Right lobe of liver (tissue), 6 donors: ENCODE measurements around the gene MED12L. TPM values are rescaled to one million over a fixed set of nuclear protein-coding genes. Genes with fewer than 3 reads are reported as not detected.

Source experiments
- ATAC-seq, 4 donors: fragments of 200-7000 bp; cut with Tn5 transposase; one replicate each; pipeline ENCODE4 v1.9.1; 2020; ENCODE audit warnings: mild to moderate bottlenecking in 4 of 4, moderate library complexity in 4 of 4
- DNase-seq, 3 donors: peaks; one replicate each; pipeline ENCODE4 v3.0.0-alpha.2; 2020
- H3K27ac ChIP-seq, 3 donors: fragments of 200-600 bp; one replicate each; pipeline ENCODE4 v1.8.0; 2022
- H3K27me3 ChIP-seq, 2 donors: fragments of 200-600 bp; one replicate each; pipeline ENCODE4 v1.8.0; 2022
- H3K36me3 ChIP-seq, 4 donors: fragments of 200-600 bp; sonication (generic) in 1 of 4; one replicate each; pipeline versions ENCODE4 v1.5.1 to v1.8.0; 2017 to 2022; ENCODE audit warnings: control low read depth in 1 of 4
- H3K4me1 ChIP-seq, 4 donors: fragments of 200-600 bp; sonication (generic) in 1 of 4; one replicate each; pipeline versions ENCODE4 v1.5.1 to v1.8.0; 2017 to 2022; ENCODE audit warnings: control low read depth in 1 of 4
- H3K4me3 ChIP-seq, 3 donors: fragments of 200-600 bp; one replicate each; pipeline ENCODE4 v1.8.0; 2022
- H3K9me3 ChIP-seq, 4 donors: fragments of 200-600 bp; sonication (generic) in 1 of 4; one replicate each; pipeline versions ENCODE4 v1.5.1 to v1.8.0; 2017 to 2022; ENCODE audit warnings: control low read depth in 1 of 4
- CTCF ChIP-seq, 4 donors: fragments of 200-600 bp in 3 of 4; fragments of 450-650 bp in 1 of 4; IDR thresholded peaks; one replicate each; pipeline versions ENCODE4 v1.5.1 to v1.8.0; 2016 to 2022; ENCODE audit warnings: antibody characterized with exemption in 4 of 4, mild to moderate bottlenecking in 2 of 4
- POLR2A ChIP-seq: fragments of 450-650 bp; IDR thresholded peaks from one replicate; pipeline ENCODE4 v1.6.1; 2017; ENCODE audit warnings: antibody characterized with exemption, mild to moderate bottlenecking
- WGBS: methylation state at CpG from one replicate; pipeline ENCODE4 v1.1.6; 2018; ENCODE audit warnings: low coverage, low lambda C conversion rate; ENCODE audit not compliant: insufficient coverage; ENCODE audit errors: missing lambda C conversion rate; 5-methylcytosine and 5-hydroxymethylcytosine counted together
- intact Hi-C, 2 donors: fragments of 100-400 bp; cut with DNase I; formaldehyde crosslinking; loops; one replicate each; pipeline versions ENCODE4 v1.11.2 to v1.14.1; 2022
- total RNA-seq, 6 experiments: library from RNA; depleted of rRNA in 2 of 6; stranded (reverse); fragments of >200 nt in 2 of 6; fragmentation: NEBNext Ultra II Directional in 3 of 6; extraction: Animal tissue kit (Norgen Biotek cat#: 25700) in 3 of 6; gene quantifications; one replicate each; pipeline versions ENCODE4 v1.1.0 to v1.2.4, GENCODE V29; 2016 to 2023
- donor health status: DM: no; HTN: yes; CAD: no.
- donor health status: DM: no; HTN: no; CAD: no.
- donor health status: DM: no; HTN: no; CAD: no.
- donor health status: DM: no; HTN: yes; CAD: no.
- donor health status: DM: no; HTN: yes; CAD: no.

MED12L gene
- total RNA-seq, 6 experiments from 2014 or later, result 0.04 to 0.64 (median 0.40) TPM

GRCh38 chr3:151213151-151213550, 127.7 kb downstream of the MED12L start:
- Histone ChIP-seq H3K27me3 (no peaks in the 10 kb centered on the region), H3K27ac (no peak overlapping the region), H3K36me3 (no peaks in the 10 kb centered on the region), H3K4me3 (no peak overlapping the region), H3K4me1 (peaks cover 0 to 15% (median 4%) of the 10 kb centered on the region in 4 donors), H3K9me3 (no peaks in the 10 kb centered on the region)
- ATAC-seq (no peak), DNase-seq (no peak)
- 48% methylated on average over 4 of the region's 4 CpGs for WGBS
- TF ChIP-seq POLR2A (no peak), CTCF (IDR thresholded peaks at IDR 0.05) (no peak)
- intact Hi-C loops, result no loop called here

- peaks cover 0 to 18% (median 7%) of the 10 kb centered on the region in 4 donors for H3K4me1 ChIP-seq
- DNase-seq, result no peak
- ATAC-seq, result no peak
- intact Hi-C loops, result no loop called here
- no peaks in the 10 kb centered on the region for H3K36me3 ChIP-seq
- WGBS, result 100% methylated on average over 4 of the region's 5 CpGs
- no peaks in the 10 kb centered on the region for H3K9me3 ChIP-seq
- no peak overlapping the region for H3K27ac ChIP-seq
- TF ChIP-seq POLR2A (no peak), CTCF (IDR thresholded peaks at IDR 0.05) (no peak)
- H3K4me3 ChIP-seq, result no peak overlapping the region
- H3K27me3 ChIP-seq, result no peaks in the 10 kb centered on the region
Observed at GRCh38 chr3:151213881-151214280, 128.4 kb downstream of the MED12L start.

- TF ChIP-seq CTCF (IDR thresholded peaks at IDR 0.05), result peak in 3 of 4 donors; percentile 5 to 24 (median 13)
- no peak for TF ChIP-seq POLR2A
- DNase-seq, result no peak
- intact Hi-C loops, result no loop called here
- ATAC-seq, result no peak
- Histone ChIP-seq H3K36me3 (no peaks in the 10 kb centered on the region), H3K4me1 (peaks cover 0 to 18% (median 8%) of the 10 kb centered on the region in 4 donors), H3K9me3 (no peaks in the 10 kb centered on the region), H3K4me3 (no peak overlapping the region), H3K27me3 (no peaks in the 10 kb centered on the region), H3K27ac (no peak overlapping the region)
- WGBS, result 22% methylated on average over 1 of the region's 1 CpG
Observed at GRCh38 chr3:151214459-151214858, 129.0 kb downstream of the MED12L start.

GRCh38 chr3:151216641-151217607, 131.5 kb downstream of the MED12L start:
- Histone ChIP-seq H3K9me3 (no peaks in the 10 kb centered on the region), H3K27me3 (no peaks in the 10 kb centered on the region), H3K4me3 (no peak overlapping the region), H3K27ac (no peak overlapping the region), H3K36me3 (no peaks in the 10 kb centered on the region), H3K4me1 (peaks cover 0 to 16% (median 4%) of the 10 kb centered on the region in 4 donors)
- TF ChIP-seq POLR2A (no peak), CTCF (IDR thresholded peaks at IDR 0.05) (no peak)
- DNase-seq (no peak), ATAC-seq (no peak)
- intact Hi-C loops, result no loop called here
- 89% methylated on average over 3 of the region's 3 CpGs for WGBS
